HG03342 (cell line): Measurements from ENCODE around the gene C1orf105.

ENCODE experiments used
- ATAC-seq: cut with Tn5 transposase; IDR thresholded peaks from one replicate; pipeline ENCODE4 v1.9.1; 2021; ENCODE audit warnings: mild to moderate bottlenecking, moderate library complexity; ENCODE audit not compliant: unreplicated experiment

Gene C1orf105

DNA sequence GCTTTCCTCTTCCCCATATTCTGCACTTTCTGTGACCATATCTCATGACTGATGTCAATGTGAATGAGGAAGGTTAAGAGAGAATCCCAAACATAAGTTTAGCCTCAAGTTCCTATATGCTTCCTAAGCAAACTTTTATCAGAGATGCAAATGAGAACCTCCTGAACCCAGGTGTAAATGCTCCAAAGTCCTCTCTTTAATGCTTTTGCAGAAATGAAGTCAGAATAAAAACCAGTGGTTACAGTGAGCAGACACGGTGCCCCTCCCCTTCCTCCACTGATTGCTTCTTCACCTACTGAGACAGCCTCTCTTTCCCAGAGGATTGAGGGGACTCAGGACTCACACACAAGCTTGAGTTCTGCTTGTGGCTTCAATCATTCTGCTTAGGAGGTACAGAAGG lies 35.0 kb downstream of the C1orf105 start:
- no peak for ATAC-seq

DNA sequence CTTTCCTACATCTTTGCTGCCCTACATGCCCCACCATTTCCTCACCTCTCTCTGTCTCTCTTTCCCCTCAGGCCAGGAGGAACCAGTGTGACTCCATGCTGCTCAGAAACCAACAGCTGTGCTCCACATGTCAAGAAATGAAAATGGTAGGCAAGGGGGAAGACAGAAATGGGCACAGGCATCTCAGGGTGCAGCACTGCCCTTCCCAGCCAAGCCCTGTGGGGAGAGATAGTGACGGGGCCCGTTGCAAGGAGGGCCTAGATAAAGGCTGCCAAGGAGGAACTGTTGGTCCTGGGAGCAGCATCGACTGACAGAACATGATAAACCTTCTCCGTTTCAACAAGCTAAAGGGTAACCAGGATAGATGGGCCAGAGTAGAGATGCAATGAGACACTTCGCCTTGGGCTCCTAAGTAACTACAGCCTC lies 35.9 kb downstream of the C1orf105 start:
- ATAC-seq = no peak

DNA sequence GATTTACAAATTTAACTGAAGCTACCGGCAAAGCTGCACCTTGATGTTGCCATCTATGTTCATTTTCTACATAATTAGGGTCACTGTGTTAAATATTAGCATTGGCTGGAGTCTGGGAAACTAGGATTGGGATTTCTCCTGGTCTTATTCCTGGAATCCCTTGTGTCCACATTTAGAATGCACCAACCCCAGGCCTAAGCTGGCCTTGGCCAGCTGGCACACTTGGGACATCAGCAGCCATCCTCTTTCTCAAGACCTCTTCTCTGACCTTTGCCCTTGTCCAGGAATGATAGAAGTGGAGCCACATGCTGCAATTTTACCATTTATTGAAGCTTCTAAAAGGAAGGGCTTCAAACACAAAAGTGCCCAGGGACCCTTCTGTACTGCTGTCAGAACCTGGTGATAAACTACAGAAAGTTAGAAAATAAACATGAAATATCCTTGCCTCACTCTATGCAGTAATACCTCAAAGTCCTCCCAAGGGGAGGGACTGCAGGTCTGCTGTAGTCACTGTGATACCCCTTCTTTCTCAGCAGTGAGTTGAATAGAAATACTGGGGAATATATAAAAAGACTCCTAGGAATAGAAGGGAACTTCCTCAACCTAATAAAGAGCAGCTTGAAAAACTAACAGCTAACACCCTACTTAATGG lies 37.1 kb downstream of the C1orf105 start:
- no peak for ATAC-seq

DNA sequence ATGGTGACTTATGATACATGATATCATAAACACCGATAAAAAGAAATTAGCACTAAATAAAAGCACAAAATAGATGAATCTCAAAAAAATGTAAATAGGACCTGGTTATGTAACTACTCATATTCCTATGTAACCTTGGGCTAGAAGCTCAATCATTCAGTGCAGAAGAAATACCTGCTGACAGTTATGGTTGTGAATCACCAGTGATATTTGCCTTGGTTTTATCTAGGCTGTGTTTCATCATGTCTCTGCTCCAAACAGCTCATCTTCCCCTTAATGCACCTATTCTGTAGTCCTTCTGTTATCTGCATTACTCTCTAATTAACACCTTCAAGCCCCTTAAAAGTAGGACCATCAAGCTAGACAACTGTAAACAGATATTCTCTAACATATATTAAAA lies 39.7 kb downstream of the C1orf105 start:
- no peak for ATAC-seq

DNA sequence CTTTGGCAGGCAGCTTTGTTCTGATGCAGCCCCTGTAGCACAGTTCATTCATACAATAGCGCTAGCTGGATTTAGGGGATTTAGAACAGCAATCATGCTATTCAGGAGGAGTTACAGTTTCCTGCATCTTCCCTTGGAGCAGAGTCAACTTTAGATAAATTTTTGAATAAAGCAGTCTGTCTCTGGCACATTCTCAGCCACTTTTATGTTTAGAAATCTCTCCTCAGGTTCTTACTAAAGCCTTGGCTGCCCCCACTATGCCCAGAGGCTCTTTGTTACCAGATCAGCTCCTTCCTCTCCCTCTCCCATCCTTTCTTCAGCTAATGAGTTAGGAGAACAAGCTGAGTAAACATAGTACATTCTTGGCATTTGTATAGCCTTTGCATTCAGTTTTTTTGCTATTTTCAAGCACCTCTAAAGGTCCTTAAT lies 40.4 kb downstream of the C1orf105 start:
- ATAC-seq = no peak

DNA sequence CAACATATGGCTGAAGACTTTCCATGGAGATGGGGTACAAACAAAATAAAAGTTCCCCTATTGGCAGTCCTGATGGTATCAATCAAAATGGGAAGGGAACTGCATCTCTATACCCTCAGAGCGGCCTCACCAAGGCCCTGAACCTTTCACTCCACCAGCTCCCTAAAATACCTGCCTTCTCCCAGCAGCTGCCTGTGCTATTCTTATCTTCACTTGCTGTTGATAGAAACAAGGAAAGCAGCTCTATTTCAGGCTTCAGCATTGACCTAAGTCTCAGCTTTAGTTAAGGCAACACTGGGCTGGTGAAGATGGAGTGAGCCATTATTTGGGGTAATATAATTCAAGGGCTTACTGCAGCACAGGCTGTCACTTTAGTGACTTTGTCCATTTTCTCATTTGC lies 45.1 kb downstream of the C1orf105 start:
- no peak for ATAC-seq

DNA sequence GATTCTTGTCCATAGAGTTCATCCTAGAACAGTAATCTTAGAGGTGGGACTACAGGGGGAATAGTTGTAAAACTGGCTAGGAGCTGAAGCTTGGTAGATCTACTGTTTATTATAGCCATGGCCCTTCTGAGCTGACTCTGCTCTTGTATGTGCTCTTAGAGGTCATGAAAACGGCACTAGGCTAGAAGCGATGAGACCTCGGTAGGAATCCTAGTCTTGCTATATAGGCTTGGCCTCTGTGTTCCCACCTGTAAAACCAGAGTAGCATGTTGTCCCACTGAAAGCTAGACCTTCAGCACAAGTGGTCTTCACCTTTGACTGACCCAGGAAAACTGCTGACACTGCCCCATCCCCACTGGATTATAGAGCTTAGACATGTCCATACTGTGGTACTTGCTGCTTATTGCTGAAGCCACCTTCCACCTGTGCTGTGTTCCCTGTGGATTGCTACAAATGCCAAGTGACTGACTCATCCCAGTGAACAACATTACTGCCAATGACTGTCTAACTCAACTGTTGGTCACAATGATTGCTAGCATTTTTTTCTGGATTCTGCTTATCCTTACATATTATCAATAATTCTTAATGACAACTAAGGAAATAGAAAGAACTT lies 46.4 kb downstream of the C1orf105 start:
- ATAC-seq = no peak

DNA sequence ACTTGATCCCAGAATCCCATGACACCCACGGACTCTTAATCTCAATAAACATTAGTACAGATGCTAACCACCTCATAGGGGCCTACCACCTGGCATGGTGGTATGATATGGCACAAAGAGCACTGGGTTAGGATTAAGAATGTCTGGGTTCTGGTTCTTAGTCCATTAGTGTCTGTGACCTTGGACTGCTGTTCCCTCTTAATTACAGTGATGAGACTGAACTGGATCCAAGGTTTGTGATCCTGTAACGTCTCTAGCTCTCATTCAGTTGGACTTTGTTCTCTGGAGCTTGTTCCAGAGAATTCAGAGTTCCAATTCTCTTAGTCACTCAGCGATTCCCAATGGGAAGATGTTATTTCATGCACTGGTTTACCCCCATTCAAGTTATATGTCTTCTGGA lies 47.0 kb downstream of the C1orf105 start:
- no peak for ATAC-seq

DNA sequence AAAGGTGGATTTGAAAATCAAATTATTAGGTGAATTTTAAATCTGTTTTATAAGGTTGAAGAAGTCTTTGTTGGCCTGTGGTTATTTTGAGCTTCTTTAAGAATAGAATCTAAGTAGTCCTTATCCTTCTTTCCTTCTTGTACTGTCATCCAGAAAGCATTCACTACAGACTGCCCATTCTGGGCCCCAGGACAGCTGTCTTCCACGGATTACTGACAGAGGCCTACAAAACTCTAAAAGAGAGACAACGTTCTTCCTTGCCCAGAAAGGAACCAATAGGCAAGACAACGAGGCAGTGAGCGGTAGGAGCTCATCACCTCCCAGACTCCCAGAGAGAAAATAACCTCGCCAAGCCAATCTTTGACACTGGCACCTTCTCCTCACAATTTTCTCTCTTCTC lies 47.8 kb downstream of the C1orf105 start:
- no peak for ATAC-seq

DNA sequence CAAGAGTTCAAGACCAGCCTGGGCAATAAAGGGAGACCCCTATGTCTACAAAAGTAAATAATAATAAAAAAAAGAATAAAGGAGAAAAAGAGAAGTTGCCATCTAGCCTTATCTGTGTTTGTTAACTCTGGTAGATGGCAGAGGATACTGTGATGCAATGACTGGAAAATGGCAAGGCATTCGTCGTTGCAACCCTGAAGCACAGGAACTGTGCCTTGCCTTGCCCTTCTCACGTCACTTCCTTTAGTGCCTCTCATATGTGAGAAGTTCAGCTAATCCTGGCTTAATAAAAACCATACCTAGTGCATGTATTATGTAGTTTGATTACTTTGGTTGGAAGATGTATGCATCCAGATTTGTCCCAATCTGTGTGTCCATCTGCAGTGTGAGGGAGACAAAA lies 49.2 kb downstream of the C1orf105 start:
- ATAC-seq = no peak

DNA sequence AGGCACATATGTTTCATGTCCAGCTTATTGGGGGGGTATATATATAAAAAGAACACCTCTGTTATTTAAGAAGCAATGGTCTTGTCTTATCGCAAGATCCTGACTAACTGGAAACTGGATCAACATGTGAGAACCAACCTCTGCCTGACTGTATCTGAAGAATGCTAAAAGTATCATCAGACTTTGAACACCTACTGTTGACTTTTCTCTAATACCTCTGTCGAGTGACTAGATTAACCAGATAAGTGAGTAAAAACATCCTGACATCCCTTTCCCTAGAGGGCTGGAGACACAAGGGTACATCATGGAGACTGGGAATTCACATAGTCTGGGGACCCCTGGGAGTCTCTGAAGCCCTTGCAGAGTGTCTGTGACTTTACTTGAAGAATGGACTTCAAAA lies 49.7 kb downstream of the C1orf105 start:
- ATAC-seq = no peak

DNA sequence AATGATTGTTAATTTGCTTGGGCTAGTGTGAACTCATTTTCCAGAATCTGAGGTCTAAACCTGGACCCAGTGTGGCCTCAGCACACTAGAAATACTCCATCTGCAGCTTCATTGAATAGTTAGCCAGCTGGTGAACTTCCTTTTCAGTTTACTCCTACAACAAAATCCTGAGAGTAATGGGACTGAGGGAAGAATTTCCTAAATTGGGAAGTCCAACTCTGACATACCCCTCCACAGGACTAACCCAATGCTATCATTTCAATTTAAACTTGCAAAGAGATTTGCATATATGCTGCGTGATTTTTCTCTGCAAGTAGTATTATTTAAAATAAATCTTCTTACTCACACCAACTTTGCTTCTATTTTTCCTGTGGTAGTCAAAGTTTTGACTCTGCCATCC lies 51.2 kb downstream of the C1orf105 start:
- ATAC-seq = no peak

DNA sequence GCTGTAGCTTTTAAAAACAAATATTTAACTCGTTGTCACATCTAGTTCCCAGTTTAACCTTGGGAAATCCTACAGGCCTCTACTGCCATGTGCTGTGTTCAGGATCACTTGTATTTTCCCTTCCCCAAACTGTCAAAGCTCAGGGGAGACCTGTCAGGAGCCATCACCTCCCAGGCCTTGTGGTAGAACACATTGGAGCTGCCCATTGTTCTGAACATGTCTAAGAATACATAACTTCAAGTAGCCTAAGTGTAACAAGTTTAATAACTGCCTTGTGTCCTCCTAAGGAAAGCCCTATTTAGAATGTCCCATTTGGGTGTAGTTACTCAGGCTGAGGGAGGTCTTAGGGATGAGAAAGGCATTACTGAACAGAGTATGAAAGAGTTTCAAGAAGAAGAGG lies 52.0 kb downstream of the C1orf105 start:
- no peak for ATAC-seq

DNA sequence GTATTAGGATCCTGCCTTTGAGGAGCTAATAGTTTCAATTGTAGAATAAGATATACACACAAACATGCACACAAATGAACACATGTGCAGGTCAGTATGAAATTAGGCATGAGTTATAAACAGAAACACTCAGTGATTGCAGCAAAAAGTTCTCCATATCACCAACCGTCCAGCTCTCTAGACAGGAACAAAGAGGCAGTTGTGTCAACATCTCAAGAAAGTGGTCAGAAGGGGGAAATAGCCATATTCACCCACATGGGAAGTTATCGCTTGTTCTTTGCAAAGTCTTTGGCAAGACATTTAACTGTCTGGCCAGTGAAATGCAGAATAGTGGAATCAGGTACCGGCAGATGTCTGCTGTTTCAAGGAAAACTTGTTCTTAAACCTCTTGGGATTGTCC lies 52.8 kb downstream of the C1orf105 start:
- ATAC-seq = no peak

DNA sequence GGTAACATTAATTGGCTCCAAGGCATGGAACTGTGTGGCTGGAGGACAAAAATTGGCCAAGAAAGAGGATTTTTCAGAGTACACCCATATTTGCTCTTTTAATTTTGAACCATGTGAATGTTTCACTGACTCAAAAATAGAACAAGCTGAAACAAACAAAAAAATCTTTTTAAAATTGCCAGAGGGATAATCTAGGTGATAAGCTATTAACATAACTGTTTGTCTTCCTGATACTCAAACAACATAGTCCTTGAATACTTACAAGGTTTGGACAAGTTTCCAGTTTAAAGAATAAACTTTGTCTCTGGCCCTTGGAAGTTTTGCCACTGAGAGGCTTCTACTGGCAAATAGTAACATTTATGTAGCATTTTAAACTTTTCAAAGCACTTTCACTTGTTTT lies 53.4 kb downstream of the C1orf105 start:
- no peak for ATAC-seq

DNA sequence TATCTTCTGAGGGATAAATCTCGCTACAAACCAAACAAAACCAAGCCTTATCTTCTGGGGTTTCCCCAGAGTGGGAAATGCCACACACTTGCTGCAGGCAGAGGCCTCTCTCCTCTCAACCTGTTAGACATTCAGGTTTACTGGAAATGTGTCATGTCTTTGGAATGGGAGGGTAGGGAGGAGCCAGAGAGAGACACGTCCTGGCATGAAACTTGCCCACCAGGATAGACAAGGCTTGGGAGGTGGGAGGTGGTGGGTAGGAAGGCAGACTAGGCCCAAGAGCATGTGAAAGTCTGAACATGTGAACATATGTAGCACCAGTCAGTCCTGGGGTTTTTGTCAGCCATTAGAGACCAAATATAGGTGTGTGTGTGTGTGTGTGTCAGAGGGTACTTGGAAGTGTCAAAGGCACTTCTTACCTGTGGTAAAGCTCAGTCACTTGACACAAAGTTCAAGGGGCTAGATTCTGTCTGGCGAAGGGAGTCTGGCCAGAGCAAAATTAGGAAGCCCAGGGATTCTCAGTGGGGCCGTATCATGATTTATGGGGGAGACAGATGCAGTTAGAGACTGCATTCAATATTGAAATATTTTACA lies 55.8 kb downstream of the C1orf105 start:
- no peak for ATAC-seq

DNA sequence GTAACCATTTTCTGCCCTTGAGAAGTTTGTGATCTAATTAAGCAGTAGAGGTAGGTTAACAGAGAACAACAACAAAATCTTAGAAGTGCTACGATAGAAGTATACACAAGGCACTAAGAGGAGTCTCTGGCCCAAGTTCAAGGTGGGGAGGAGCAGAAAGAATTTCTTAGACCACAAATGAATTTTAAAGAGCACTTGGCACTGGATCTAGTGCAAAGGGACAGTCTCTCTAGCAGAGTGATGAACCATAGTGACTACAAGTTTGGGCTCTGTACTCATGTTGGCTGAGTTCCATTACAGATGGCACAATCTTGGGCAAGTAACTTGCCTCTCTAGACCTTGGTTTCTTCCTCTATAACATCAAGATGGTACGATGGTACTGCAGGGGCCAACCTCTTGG lies 56.7 kb downstream of the C1orf105 start:
- no peak for ATAC-seq

DNA sequence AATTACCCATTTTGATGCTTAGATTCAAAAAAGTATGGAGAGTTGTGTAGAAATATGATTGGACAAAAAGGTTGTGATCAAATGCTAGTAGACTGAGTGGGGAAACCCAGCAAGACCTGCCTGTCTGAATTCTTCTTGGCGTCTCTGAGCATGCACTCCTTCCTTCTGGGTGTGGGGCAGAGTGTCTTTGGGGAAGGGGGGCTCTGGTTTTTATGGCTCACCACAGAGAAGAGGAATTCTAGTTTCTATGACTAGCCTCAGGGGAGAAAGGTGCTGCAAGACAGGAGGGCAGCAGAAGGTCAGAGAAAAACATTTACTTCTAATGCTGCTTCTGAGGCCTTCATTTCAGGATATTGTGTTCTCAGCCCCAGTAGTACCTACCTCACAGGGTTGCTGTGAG lies 57.3 kb downstream of the C1orf105 start:
- no peak for ATAC-seq

DNA sequence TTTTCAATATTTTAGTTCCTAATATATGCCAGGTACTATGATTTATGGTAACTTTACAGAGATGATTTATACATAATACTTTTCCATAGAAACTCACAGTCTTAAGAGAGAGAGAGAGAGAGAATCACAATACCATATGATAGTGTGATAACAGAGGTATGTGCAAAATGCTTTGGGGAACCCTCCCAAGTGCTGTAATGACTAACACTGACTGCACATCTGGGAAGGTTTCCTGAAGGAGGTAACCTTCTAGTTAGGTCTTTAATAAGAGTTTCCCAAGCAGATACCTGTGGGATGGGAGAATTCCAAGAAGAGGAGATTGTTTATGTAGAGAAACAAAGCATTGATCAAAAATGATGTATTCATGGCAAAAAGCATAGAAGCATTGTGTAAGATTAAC lies 58.0 kb downstream of the C1orf105 start:
- no peak for ATAC-seq

DNA sequence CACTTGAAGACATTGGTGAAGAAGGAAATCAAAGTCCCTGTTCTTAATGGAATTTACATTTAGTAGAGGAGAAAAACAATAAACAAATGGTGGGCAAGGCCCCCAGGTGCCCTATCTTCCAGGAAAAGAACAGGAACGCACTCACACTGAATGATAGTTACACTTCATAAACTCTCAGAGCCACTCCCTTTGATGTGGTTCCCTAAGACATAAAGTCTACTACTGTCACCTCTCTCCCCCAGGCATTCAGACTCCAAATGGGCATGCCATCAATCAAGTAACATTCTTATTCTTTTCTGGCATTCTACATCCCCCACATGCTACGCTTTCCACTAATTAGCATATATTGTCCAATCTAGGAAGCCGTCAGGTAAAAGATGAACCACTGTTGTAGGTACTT lies 59.9 kb downstream of the C1orf105 start:
- ATAC-seq = no peak

DNA sequence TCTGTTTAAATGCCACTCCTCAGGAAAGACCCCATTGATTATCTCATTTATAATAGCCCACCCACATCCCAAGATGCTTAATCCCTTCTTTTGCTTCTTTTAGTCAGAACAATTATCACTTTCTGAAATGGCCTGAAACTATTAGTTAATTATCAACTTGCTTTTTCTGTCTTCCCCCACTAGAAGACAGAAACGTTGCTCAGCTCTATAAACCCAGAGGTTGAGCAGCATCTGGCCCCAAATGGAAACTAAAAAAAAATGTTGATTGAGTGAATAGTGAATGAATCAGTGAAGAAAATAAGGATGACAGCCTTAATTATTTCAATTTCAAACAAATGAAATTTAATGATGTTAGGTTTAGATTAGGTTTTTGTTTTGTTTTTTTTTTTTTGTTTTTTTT lies 61.6 kb downstream of the C1orf105 start:
- no peak for ATAC-seq

DNA sequence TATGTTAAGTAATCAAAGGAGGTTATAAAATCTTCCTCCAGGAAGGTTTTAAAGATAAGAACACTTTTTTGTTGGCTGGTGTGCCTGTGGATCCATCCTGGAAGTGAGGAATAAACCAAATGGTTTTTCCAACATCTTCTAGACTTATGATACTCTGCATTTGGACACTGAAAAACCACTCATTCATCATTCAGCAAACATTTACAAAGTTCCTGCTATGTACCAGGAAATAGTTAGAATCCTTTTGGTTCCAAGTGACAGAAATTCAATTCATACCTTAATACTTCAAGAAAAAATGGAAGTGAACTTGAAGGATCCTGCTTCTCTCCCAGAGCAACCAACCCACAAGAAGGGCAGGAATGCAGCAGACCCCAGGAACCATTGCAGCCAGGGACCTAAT lies 63.0 kb downstream of the C1orf105 start:
- no peak for ATAC-seq

DNA sequence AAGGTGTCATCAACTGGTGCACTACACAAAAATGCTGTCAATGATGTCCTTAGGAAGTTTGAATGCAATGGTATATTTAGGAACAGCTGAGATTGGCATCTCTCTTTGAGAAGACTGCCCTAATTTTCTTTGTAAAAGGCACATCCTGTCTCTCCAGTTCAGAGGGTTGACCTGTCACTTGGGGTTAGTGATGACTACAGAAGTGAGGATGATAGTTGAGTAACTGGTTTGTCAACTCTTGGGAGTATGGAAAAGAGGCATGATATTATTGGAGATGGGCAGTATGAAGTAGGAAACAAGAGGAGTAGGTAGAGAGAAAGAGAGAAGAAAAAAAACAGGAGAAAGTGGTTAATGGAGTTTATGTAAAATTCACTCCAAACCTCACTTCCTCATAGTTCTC lies 63.8 kb downstream of the C1orf105 start:
- ATAC-seq = no peak
